ENCODE results near the gene VSTM2L. TPM values are rescaled to one million over a fixed set of nuclear protein-coding genes. Genes with fewer than 3 reads are reported as not detected.

VSTM2L gene
- total and polyA plus RNA-seq, 9 of the 15 experiments (the other 6 are each of a cell fraction or from before 2014, with no cell fraction given): not detected

- TF ChIP-seq ZBTB40 (IDR thresholded peaks at IDR 0.05) (no peak), ZBTB40 (CRISPR knock-in tag; IDR thresholded peaks at IDR 0.05) (no peak), ZNF589 (CRISPR knock-in tag; IDR thresholded peaks at IDR 0.05; ENCODE audit: low read depth) (no peak), ZFPM2 (CRISPR knock-in tag; IDR thresholded peaks at IDR 0.05) (no peak), ERF (CRISPR knock-in tag; IDR thresholded peaks at IDR 0.05) (no peak), NR2C2 (CRISPR knock-in tag; IDR thresholded peaks at IDR 0.05) (no peak), NR2C2 (tag; IDR thresholded peaks at IDR 0.05) (no peak), ZFP36 (IDR thresholded peaks at IDR 0.05; ENCODE audit: low read depth, low read length, partially characterized antibody) (no peak), ZNF384 (IDR thresholded peaks at IDR 0.05; ENCODE audit: low read depth, low read length) (no peak), ZNF644 (tag; IDR thresholded peaks at IDR 0.05; ENCODE audit: low read depth) (no peak)
- TF ChIP-seq, protein P1, sequence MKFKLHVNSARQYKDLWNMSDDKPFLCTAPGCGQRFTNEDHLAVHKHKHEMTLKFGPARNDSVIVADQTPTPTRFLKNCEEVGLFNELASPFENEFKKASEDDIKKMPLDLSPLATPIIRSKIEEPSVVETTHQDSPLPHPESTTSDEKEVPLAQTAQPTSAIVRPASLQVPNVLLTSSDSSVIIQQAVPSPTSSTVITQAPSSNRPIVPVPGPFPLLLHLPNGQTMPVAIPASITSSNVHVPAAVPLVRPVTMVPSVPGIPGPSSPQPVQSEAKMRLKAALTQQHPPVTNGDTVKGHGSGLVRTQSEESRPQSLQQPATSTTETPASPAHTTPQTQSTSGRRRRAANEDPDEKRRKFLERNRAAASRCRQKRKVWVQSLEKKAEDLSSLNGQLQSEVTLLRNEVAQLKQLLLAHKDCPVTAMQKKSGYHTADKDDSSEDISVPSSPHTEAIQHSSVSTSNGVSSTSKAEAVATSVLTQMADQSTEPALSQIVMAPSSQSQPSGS (CRISPR knock-in tag; IDR thresholded peaks at IDR 0.05): no peak
Observed at GRCh38 chr20:37946946-37947345, 44.0 kb downstream of the VSTM2L start (continued).

All from K562 (cell line).